22Rv1 (cell line): ENCODE results near the gene SLC26A3.

ENCODE experiments used
- CTCF ChIP-seq: fragments of 450-650 bp; IDR thresholded peaks from 2 replicates; pipeline ENCODE4 v1.5.1; 2017; ENCODE audit warnings: mild to moderate bottlenecking
- ZFX ChIP-seq: fragments of 450-650 bp; IDR thresholded peaks from 2 replicates; pipeline ENCODE4 v1.6.1; 2017; ENCODE audit warnings: antibody characterized with exemption, borderline replicate concordance

GRCh38 chr7:107785926-107786325, 17.1 kb downstream of the SLC26A3 start:
- TF ChIP-seq CTCF (no peak), ZFX (no peak)
